ENCODE results near the gene GTPBP6.
"Not testable (repeated sequence)": the region's sequence is repeated elsewhere in the genome, so short reads cannot be mapped to it uniquely, and the experiment has no call there.

The GTPBP6 gene

GRCh38 chrX:357035-357692 lies 38.6 kb upstream of the GTPBP6 start:
- H3K27ac Mint-ChIP-seq (ENCODE audit: low read depth): peak overlapping the region; percentile 84
- H3K36me3 Mint-ChIP-seq (ENCODE audit: insufficient read depth): peaks cover 19% of the 10 kb centered on the region
- peaks cover 6% of the 10 kb centered on the region for H3K9me3 Mint-ChIP-seq
- peak overlapping the region; percentile 44 for H3K4me3 Mint-ChIP-seq
- peaks cover 28% of the 10 kb centered on the region for H3K4me1 Mint-ChIP-seq
- DNase-seq (ENCODE audit: low spot score in 2 of 2) (no peak), ATAC-seq (replicated peaks; ENCODE audit: extremely low read depth, poor library complexity, severe bottlenecking) (peak; percentile 62)
- H3K27me3 Mint-ChIP-seq: no peaks in the 10 kb centered on the region

GRCh38 chrX:356385-357034 lies 37.9 kb upstream of the GTPBP6 start:
- Mint-ChIP-seq H3K9me3 (peaks cover 4% of the 10 kb centered on the region), H3K4me3 (peak overlapping the region; percentile 44), H3K36me3 (ENCODE audit: insufficient read depth) (peaks cover 19% of the 10 kb centered on the region), H3K27ac (ENCODE audit: low read depth) (peak overlapping the region; percentile 84), H3K27me3 (no peaks in the 10 kb centered on the region), H3K4me1 (peaks cover 27% of the 10 kb centered on the region)
- DNase-seq (ENCODE audit: low spot score in 2 of 2) (no peak), ATAC-seq (replicated peaks; ENCODE audit: extremely low read depth, poor library complexity, severe bottlenecking) (no peak)

GRCh38 chrX:355329-356050 lies 36.9 kb upstream of the GTPBP6 start:
- H3K27me3 Mint-ChIP-seq: no peaks in the 10 kb centered on the region
- H3K36me3 Mint-ChIP-seq (ENCODE audit: insufficient read depth): peaks cover 16% of the 10 kb centered on the region
- peaks cover 23% of the 10 kb centered on the region for H3K4me1 Mint-ChIP-seq
- no peaks in the 10 kb centered on the region for H3K9me3 Mint-ChIP-seq
- no peak overlapping the region for H3K27ac Mint-ChIP-seq (ENCODE audit: low read depth)
- DNase-seq (ENCODE audit: low spot score in 2 of 2) (no peak), ATAC-seq (replicated peaks; ENCODE audit: extremely low read depth, poor library complexity, severe bottlenecking) (no peak)
- H3K4me3 Mint-ChIP-seq: no peak overlapping the region

GRCh38 chrX:353566-354535 lies 35.3 kb upstream of the GTPBP6 start:
- Mint-ChIP-seq H3K9me3 (no peaks in the 10 kb centered on the region), H3K36me3 (ENCODE audit: insufficient read depth) (peaks cover 13% of the 10 kb centered on the region), H3K4me1 (peaks cover 23% of the 10 kb centered on the region), H3K27ac (ENCODE audit: low read depth) (no peak overlapping the region), H3K4me3 (no peak overlapping the region), H3K27me3 (no peaks in the 10 kb centered on the region)
- ATAC-seq (replicated peaks; ENCODE audit: extremely low read depth, poor library complexity, severe bottlenecking): no peak
- DNase-seq (ENCODE audit: low spot score in 2 of 2): no peak

- H3K9me3 Mint-ChIP-seq: no peaks in the 10 kb centered on the region
- no peak overlapping the region for H3K4me3 Mint-ChIP-seq
- DNase-seq (ENCODE audit: low spot score in 2 of 2) (no peak), ATAC-seq (replicated peaks; ENCODE audit: extremely low read depth, poor library complexity, severe bottlenecking) (no peak)
- peak overlapping the region; percentile 38 for H3K27ac Mint-ChIP-seq (ENCODE audit: low read depth)
- H3K4me1 Mint-ChIP-seq: peaks cover 21% of the 10 kb centered on the region
- no peaks in the 10 kb centered on the region for H3K27me3 Mint-ChIP-seq
- peaks cover 11% of the 10 kb centered on the region for H3K36me3 Mint-ChIP-seq (ENCODE audit: insufficient read depth)
These were observed 34.2 kb upstream of the GTPBP6 start for GRCh38 chrX:352582-353314.

GRCh38 chrX:352181-352580 lies 33.6 kb upstream of the GTPBP6 start:
- H3K4me1 Mint-ChIP-seq: peaks cover 15% of the 10 kb centered on the region

GRCh38 chrX:351736-352135 lies 33.1 kb upstream of the GTPBP6 start:
- Mint-ChIP-seq H3K27ac (ENCODE audit: low read depth) (no peak overlapping the region), H3K27me3 (no peaks in the 10 kb centered on the region), H3K9me3 (no peaks in the 10 kb centered on the region), H3K36me3 (ENCODE audit: insufficient read depth) (peaks cover 7% of the 10 kb centered on the region), H3K4me3 (no peak overlapping the region), H3K4me1 (peaks cover 11% of the 10 kb centered on the region)
- ATAC-seq (replicated peaks; ENCODE audit: extremely low read depth, poor library complexity, severe bottlenecking) (no peak), DNase-seq (ENCODE audit: low spot score in 2 of 2) (no peak)

More at GRCh38 chrX:352181-352580, 33.6 kb upstream of the GTPBP6 start:
- Mint-ChIP-seq H3K27ac (ENCODE audit: low read depth) (no peak overlapping the region), H3K27me3 (no peaks in the 10 kb centered on the region), H3K4me3 (no peak overlapping the region), H3K9me3 (no peaks in the 10 kb centered on the region), H3K36me3 (ENCODE audit: insufficient read depth) (peaks cover 8% of the 10 kb centered on the region)
- no peak for ATAC-seq (replicated peaks; ENCODE audit: extremely low read depth, poor library complexity, severe bottlenecking)
- no peak for DNase-seq (ENCODE audit: low spot score in 2 of 2)

- H3K36me3 Mint-ChIP-seq (ENCODE audit: insufficient read depth); H3K9me3 Mint-ChIP-seq; H3K27me3 Mint-ChIP-seq; H3K27ac Mint-ChIP-seq (ENCODE audit: low read depth); ATAC-seq (replicated peaks; ENCODE audit: extremely low read depth, poor library complexity, severe bottlenecking); DNase-seq (ENCODE audit: low spot score in 2 of 2); H3K4me1 Mint-ChIP-seq; H3K4me3 Mint-ChIP-seq: not testable (repeated sequence)
These were observed 32.7 kb upstream of the GTPBP6 start for GRCh38 chrX:351324-351641.

GRCh38 chrX:350534-351323 lies 32.1 kb upstream of the GTPBP6 start:
- H3K27ac Mint-ChIP-seq (ENCODE audit: low read depth): no peak overlapping the region
- H3K4me3 Mint-ChIP-seq: no peak overlapping the region
- H3K27me3 Mint-ChIP-seq: no peaks in the 10 kb centered on the region
- no peaks in the 10 kb centered on the region for H3K9me3 Mint-ChIP-seq
- no peak for DNase-seq (ENCODE audit: low spot score in 2 of 2)
- peaks cover 5% of the 10 kb centered on the region for H3K4me1 Mint-ChIP-seq
- no peak for ATAC-seq (replicated peaks; ENCODE audit: extremely low read depth, poor library complexity, severe bottlenecking)
- peaks cover 6% of the 10 kb centered on the region for H3K36me3 Mint-ChIP-seq (ENCODE audit: insufficient read depth)

GRCh38 chrX:350148-350533 lies 31.5 kb upstream of the GTPBP6 start:
- Mint-ChIP-seq H3K4me1 (peaks cover 5% of the 10 kb centered on the region), H3K4me3 (no peak overlapping the region), H3K36me3 (ENCODE audit: insufficient read depth) (peaks cover 6% of the 10 kb centered on the region), H3K27ac (ENCODE audit: low read depth) (no peak overlapping the region), H3K9me3 (no peaks in the 10 kb centered on the region), H3K27me3 (no peaks in the 10 kb centered on the region)
- no peak for DNase-seq (ENCODE audit: low spot score in 2 of 2)
- ATAC-seq (replicated peaks; ENCODE audit: extremely low read depth, poor library complexity, severe bottlenecking): no peak

GRCh38 chrX:349702-350101 lies 31.1 kb upstream of the GTPBP6 start:
- peaks cover 6% of the 10 kb centered on the region for H3K36me3 Mint-ChIP-seq (ENCODE audit: insufficient read depth)
- ATAC-seq (replicated peaks; ENCODE audit: extremely low read depth, poor library complexity, severe bottlenecking) (no peak), DNase-seq (ENCODE audit: low spot score in 2 of 2) (no peak)
- H3K27me3 Mint-ChIP-seq: no peaks in the 10 kb centered on the region
- no peaks in the 10 kb centered on the region for H3K9me3 Mint-ChIP-seq
- H3K4me1 Mint-ChIP-seq: peaks cover 5% of the 10 kb centered on the region
- H3K27ac Mint-ChIP-seq (ENCODE audit: low read depth): no peak overlapping the region
- H3K4me3 Mint-ChIP-seq: no peak overlapping the region

Data from central memory CD8-positive, alpha-beta T cell (primary cell).